Heart right ventricle (tissue), 16 donors: ENCODE results near the gene TMEM107. TPM values are rescaled to one million over a fixed set of nuclear protein-coding genes. Genes with fewer than 3 reads are reported as not detected.
A peak's percentile ranks its signal among the peaks of the same experiment; 100 is the strongest.

Source experiments
- ATAC-seq, 8 donors: fragments of 200-7000 bp; cut with Tn5 transposase; one replicate each; pipeline ENCODE4 v1.9.1; 2020; ENCODE audit warnings: mild to moderate bottlenecking in 8 of 8, moderate library complexity in 8 of 8, moderate number of reproducible peaks in 1 of 8
- DNase-seq, 2 donors: peaks; one replicate each; pipeline ENCODE4 v3.0.0-alpha.2; 2020
- H3K27ac ChIP-seq, 10 donors: fragments of 200-600 bp; sonication (generic) in 2 of 10; one replicate each; pipeline versions ENCODE4 v1.5.0 to v1.8.0; 2020 to 2022; ENCODE audit warnings: mild to moderate bottlenecking in 3 of 10
- H3K27me3 ChIP-seq, 7 donors: fragments of 200-600 bp; one replicate each; pipeline ENCODE4 v1.8.0; 2021 to 2022; ENCODE audit warnings: mild to moderate bottlenecking in 2 of 7
- H3K36me3 ChIP-seq, 9 donors: fragments of 200-600 bp; sonication (generic) in 1 of 9; one replicate each; pipeline versions ENCODE4 v1.5.0 to v1.8.0; 2020 to 2022; ENCODE audit warnings: mild to moderate bottlenecking in 2 of 9
- H3K4me1 ChIP-seq, 9 donors: fragments of 200-600 bp; sonication (generic) in 1 of 9; one replicate each; pipeline versions ENCODE4 v1.5.0 to v1.8.0; 2020 to 2022; ENCODE audit warnings: mild to moderate bottlenecking in 4 of 9
- H3K4me3 ChIP-seq, 10 donors: fragments of 200-600 bp; sonication (generic) in 2 of 10; one replicate each; pipeline versions ENCODE4 v1.5.0 to v1.8.0; 2020 to 2022; ENCODE audit warnings: mild to moderate bottlenecking in 7 of 10, moderate library complexity in 2 of 10
- H3K9me3 ChIP-seq, 11 donors: fragments of 200-600 bp in 10 of 11; sonication (generic) in 2 of 11; one replicate each; pipeline versions ENCODE4 v1.5.0 to v1.8.0; 2013 to 2022; ENCODE audit warnings: mild to moderate bottlenecking in 2 of 11, control low read depth in 1 of 11, moderate library complexity in 1 of 11
- WGBS, 2 donors: extraction: QIAGEN DNeasy Blood & Tissue Kit; methylation state at CpG; one replicate each; pipeline ENCODE4 v1.1.7; 2013; ENCODE audit warnings: inconsistent platforms in 1 of 2; 5-methylcytosine and 5-hydroxymethylcytosine counted together
- intact Hi-C, 10 donors: fragments of 100-400 bp; cut with DNase I; formaldehyde crosslinking; loops; one replicate each; pipeline versions ENCODE4 v1.11.1 to v1.14.2; 2022
- polyA plus RNA-seq, 2 donors: library from polyadenylated mRNA; stranded (reverse); fragments of 200-250 nt; gene quantifications; one replicate each; pipeline ENCODE4 v1.2.3, GENCODE V29; 2013
- total RNA-seq, 10 donors: library from RNA; stranded (reverse); fragmentation: NEBNext Ultra II Directional in 3 of 10; extraction: Animal tissue kit (Norgen Biotek cat#: 25700) in 3 of 10; gene quantifications; one replicate each; pipeline versions ENCODE4 v1.2.1 to v1.2.4, GENCODE V29; 2021 to 2023
- TF ChIP-seq, protein P1 (sequence below), 9 donors: fragments of 200-600 bp; sonication (generic) in 2 of 9; IDR thresholded peaks; one replicate each; pipeline versions ENCODE4 v1.5.0 to v1.8.0; 2021 to 2022; ENCODE audit warnings: antibody characterized with exemption in 9 of 9, mild to moderate bottlenecking in 5 of 9, moderate library complexity in 1 of 9
- donor health status: Arrhythmogenic right ventricular cardiomyopathy.
- donor health status: ischemic (EF 13 %, LVEDD 7.1; RV severe dilation, severe dysfunction).
- donor health status: healthy with polysubstance abuse.
- donor health status: DM: no; HTN: yes; CAD: no.
- donor health status: DM: no; HTN: no; CAD: no.
- donor health status: ischemic (EF 25% LVEDD 6.9; RV normal size, moderate dysfunction).
- donor health status: ischemic (EF 25% LVEDD 5.7; RV mildly dilated, moderate dysfunction).
- donor health status: healthy.
- donor health status: DM: yes; HTN: yes; CAD: no.
- donor health status: Ischemic cardiomyopathy.
- donor health status: ischemic (EF 35%, LVEDD 5.7; RV mildly dilated, moderate dysfunction).
- donor health status: nonischemic (EF 11% LVEDD 7.7; RV severe dilation, severe dysfunction).
- donor health status: DM: yes; HTN: yes; CAD: no.
- donor health status: PGD.
- donor health status: ischemic (EF 29% LVEDD 5.4; RV normal size, mild dysfunction).
- donor health status: nonischemic (EF 23%, LVEDD 6.1; RV moderate dilation, normal function).

TMEM107 gene
- total and polyA plus RNA-seq, 12 donors = 4.5 to 15.2 (median 7.3) TPM

DNA sequence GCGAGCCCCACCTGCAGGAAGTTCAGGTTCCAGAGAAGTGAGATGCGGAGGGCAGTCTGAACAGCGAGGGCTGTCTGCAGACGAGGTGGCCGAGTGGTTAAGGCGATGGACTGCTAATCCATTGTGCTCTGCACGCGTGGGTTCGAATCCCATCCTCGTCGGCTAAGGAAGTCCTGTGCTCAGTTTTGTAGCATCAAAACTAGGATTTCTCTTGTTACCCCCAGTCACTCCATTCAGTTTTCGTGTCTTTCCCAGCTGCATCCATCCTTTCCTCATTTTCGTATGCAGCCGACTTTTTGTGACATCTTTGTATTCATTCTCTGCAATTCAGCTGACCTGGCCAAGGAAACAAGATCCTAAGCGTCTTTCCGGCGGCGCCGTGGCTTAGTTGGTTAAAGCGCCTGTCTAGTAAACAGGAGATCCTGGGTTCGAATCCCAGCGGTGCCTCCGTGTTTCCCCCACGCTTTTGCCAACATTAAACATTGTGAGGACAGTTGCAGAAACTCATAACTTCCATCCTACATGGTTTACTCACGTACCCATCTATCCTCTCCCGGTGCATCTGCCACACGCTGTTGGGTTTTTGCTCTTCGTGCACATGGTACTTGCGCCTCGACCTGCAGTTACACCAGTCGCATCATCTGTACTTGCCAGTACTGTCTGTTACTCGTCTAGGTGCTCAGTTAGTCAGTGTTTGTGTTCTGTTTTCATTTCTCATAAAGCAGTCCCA is 10.8 kb upstream of the TMEM107 start:
- no peaks in the 10 kb centered on the region for H3K36me3 ChIP-seq
- 0% methylated on average over 32 of the region's 32 CpGs for WGBS, 2 donors
- intact Hi-C loops = loop anchor here (1.0 to 10.0 kb wide), 14 partner anchors 32 to 110 kb away; partner anchors contain the start of genes HES7 (in 4 of the 10), CTC1 (in 3 of the 10), PFAS (in 2 of the 10) and ALOXE3 (in 1 of the 10)

DNA sequence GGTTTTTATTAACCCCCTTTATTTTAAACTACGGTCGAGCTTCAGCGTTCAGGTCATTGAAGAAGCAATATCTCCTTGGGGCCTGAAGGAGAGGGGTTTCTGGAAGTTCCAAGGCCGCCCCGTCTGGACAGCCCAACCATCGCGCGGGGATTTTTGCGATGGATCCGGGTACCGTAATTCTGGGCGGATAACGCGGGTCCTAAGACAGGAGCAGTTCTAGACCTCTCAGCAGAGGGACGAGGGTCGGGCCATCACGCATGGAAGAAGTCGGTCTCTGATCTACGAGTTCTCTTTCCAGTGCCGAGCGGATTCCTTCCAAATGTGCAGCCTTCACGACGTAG is 10.2 kb upstream of the TMEM107 start:
- 1% methylated on average over 23 of the region's 23 CpGs for WGBS, 2 donors
- Histone ChIP-seq H3K27me3 (no peaks in the 10 kb centered on the region), H3K27ac (peak overlapping the region; percentile 81 to 99 (median 93)), H3K4me1 (peaks cover 7 to 49% (median 28%) of the 10 kb centered on the region in 9 donors), H3K36me3 (no peaks in the 10 kb centered on the region), H3K9me3 (no peaks in the 10 kb centered on the region), H3K4me3 (peak overlapping the region; percentile 63 to 90 (median 78))
- TF ChIP-seq, protein P1, sequence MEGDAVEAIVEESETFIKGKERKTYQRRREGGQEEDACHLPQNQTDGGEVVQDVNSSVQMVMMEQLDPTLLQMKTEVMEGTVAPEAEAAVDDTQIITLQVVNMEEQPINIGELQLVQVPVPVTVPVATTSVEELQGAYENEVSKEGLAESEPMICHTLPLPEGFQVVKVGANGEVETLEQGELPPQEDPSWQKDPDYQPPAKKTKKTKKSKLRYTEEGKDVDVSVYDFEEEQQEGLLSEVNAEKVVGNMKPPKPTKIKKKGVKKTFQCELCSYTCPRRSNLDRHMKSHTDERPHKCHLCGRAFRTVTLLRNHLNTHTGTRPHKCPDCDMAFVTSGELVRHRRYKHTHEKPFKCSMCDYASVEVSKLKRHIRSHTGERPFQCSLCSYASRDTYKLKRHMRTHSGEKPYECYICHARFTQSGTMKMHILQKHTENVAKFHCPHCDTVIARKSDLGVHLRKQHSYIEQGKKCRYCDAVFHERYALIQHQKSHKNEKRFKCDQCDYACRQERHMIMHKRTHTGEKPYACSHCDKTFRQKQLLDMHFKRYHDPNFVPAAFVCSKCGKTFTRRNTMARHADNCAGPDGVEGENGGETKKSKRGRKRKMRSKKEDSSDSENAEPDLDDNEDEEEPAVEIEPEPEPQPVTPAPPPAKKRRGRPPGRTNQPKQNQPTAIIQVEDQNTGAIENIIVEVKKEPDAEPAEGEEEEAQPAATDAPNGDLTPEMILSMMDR (IDR thresholded peaks at IDR 0.05) = peak in 1 of 9 donors; percentile 47
- DNase-seq = no peak
- intact Hi-C loops = loop anchor here (1.0 to 10.0 kb wide), 12 partner anchors 32 to 111 kb away; partner anchors contain the start of genes HES7 (in 4 of the 10), CTC1 (in 2 of the 10), PFAS (in 2 of the 10) and ALOXE3 (in 1 of the 10)
- no peak for ATAC-seq

More for the DNA sequence above, 10.8 kb upstream of the TMEM107 start:
- peak; percentile 55 to 87 (median 78) for ATAC-seq
- Histone ChIP-seq H3K9me3 (no peaks in the 10 kb centered on the region), H3K27ac (peak overlapping the region; percentile 81 to 99 (median 93)), H3K27me3 (no peaks in the 10 kb centered on the region), H3K4me3 (peak overlapping the region; percentile 63 to 90 (median 78)), H3K4me1 (peaks cover 7 to 54% (median 33%) of the 10 kb centered on the region in 9 donors)
- DNase-seq = peak; percentile 91 to 95
- TF ChIP-seq, protein P1 (IDR thresholded peaks at IDR 0.05) = peak in 6 of 9 donors; percentile 17 to 69 (median 48)

DNA sequence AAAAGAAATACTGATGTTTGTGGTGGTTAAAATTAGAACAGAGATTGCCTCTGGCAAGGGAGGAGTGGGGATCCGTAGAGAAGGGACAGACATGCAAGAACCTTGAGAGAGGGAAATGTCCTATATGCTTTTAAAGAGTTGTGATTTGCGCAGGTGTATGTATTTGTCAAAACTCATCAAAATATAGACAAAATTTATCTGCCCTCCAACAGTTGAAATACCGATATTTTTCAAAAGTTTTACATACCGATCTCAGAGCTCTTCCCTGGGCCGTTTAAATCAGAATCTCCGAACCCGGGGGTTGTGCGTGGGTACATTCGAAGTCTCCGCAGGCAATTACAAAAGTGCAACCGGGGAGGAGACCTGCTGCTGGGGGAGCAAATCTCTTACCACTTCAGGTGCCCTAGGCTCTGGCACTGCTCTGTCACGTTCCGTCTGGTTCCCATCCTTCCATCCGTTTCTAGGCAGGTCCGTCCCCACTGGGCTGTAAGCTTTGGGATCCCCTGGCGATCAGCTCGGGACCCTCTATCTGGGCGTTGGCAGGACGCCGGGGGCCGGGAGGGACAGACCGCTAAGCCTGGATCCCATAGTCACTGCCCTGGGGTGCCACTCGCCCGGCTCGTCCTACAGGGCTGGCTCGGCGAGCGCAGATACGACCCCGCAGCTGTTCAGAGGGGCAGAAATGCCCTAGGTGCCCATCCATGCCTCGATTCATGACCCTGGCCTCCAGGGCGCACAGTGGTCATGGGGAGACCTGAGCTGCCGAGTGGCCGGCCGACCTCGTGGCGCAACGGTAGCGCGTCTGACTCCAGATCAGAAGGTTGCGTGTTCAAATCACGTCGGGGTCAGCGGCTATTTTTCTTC is 9.6 kb upstream of the TMEM107 start:
- intact Hi-C loops = loop anchor here (1.0 to 10.0 kb wide), 12 partner anchors 31 to 111 kb away; partner anchors contain the start of genes HES7 (in 4 of the 10), CTC1 (in 2 of the 10), PFAS (in 2 of the 10) and ALOXE3 (in 1 of the 10)
- Histone ChIP-seq H3K27me3 (no peaks in the 10 kb centered on the region), H3K36me3 (no peaks in the 10 kb centered on the region), H3K4me3 (peak overlapping the region; percentile 63 to 90 (median 78)), H3K9me3 (no peaks in the 10 kb centered on the region), H3K27ac (peak overlapping the region; percentile 81 to 99 (median 93)), H3K4me1 (peaks cover 7 to 43% (median 24%) of the 10 kb centered on the region in 9 donors)
- ATAC-seq (peak; percentile 24 to 69 (median 57)), DNase-seq (peak; percentile 90 to 93)
- TF ChIP-seq, protein P1 (IDR thresholded peaks at IDR 0.05) = no peak
- WGBS, 2 donors = 0% methylated on average over 44 of the region's 44 CpGs
